ENCODE results near the gene CCDC33.

Gene CCDC33

DNA sequence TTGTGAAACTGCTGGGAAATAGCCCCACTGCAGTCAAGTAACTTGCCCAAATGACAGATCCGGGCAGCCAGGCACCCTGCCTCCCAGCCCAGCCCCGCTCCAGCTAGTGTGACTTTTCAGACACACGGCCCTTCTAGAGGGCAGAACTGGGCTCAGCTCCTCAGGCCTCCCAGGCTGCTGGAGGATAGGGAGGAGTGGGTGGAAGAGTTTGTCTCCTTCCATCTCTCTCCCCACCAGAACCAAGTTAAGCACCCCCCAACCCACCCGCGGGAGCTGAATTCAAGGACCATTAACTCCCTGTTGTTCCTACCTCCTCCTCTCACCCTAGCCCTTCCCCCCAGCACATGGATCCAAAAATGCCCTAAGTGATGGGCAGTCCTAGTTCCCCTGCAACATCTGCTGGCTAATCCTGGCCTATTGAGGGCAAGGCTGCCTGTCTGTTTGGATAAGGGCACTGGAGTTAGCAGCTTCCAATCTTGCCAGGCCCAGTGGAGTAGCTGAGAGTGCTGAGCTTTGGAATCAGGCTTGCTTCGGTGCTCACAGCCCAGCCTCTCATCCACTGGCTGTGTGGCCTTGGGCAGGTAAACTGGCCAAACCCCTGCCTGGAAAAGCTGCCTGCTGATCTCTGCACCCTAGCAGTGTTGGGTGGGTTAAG is 3.1 kb downstream of the CCDC33 start:
- peak overlapping the region; percentile 63 for H3K56ac ChIP-seq (ENCODE audit: low read length)
- WGBS (ENCODE audit: extremely low coverage, insufficient coverage, low lambda C conversion rate), result no CpG with 5 or more reads among the region's 6 CpGs
- no peak overlapping the region for H3K9ac ChIP-seq (ENCODE audit: low read length)
- no peaks in the 10 kb centered on the region for H3K79me2 ChIP-seq (ENCODE audit: control insufficient read depth, insufficient read depth, low read length)
- H2BK120ac ChIP-seq (ENCODE audit: low read depth, low read length), result no peak overlapping the region
- H3K18ac ChIP-seq (ENCODE audit: low read length), result no peak overlapping the region
- H3K4ac ChIP-seq (ENCODE audit: low read depth, low read length), result no peak overlapping the region
- DNase-seq, result no peak
- H3K36me3 ChIP-seq (ENCODE audit: control insufficient read depth, insufficient read depth, low read length), result no peaks in the 10 kb centered on the region
- no peak overlapping the region for H3K4me3 ChIP-seq (ENCODE audit: low read length)
- H3K27ac ChIP-seq (ENCODE audit: low read depth, low read length), result no peak overlapping the region
- no peak overlapping the region for H4K8ac ChIP-seq (ENCODE audit: low read depth, low read length)
- H3K4me1 ChIP-seq (ENCODE audit: control insufficient read depth, low read depth, low read length), result peaks cover 29% of the 10 kb centered on the region
- no peak overlapping the region for H2BK15ac ChIP-seq (replicated peaks; ENCODE audit: low read depth)
- peak overlapping the region; percentile 67 for H2AK5ac ChIP-seq (ENCODE audit: low read length)
- no peak overlapping the region for H3K4me2 ChIP-seq (ENCODE audit: low read length)
- H4K5ac ChIP-seq (ENCODE audit: low read length), result no peak overlapping the region
- no peak overlapping the region for H3K23ac ChIP-seq (ENCODE audit: low read length)
- no peaks in the 10 kb centered on the region for H3K79me1 ChIP-seq (ENCODE audit: low read length)
- no peaks in the 10 kb centered on the region for H3K27me3 ChIP-seq (ENCODE audit: insufficient read depth, low read length, poor library complexity)
- H2BK5ac ChIP-seq (ENCODE audit: low read length), result no peak overlapping the region

DNA sequence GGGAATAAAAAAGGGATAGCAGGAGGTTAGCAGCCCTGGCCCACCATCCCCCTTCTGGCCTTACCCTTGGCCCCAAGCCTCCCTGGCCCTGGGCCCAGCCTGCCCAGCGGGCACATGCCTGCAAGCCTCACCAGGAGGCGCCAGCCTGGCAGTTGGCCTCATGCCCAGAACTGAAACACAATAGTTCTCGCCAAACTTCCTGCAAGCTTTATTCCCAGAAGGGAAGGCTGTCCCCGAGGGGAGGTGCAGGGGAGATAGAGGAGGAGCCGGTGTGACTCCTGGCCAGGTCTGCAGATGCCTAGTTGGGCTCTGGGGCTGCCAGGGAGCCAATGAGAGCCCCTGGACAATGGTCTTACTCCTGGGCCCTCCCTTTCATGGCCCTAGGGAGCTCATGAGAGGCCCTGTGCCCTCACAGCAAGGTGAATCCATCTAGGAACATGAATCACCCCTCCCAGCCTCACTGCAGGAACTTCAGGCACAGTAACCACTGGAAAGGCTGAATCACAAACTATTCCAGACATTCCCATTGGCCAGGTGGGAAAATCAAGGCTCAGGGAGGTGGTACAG is 4.0 kb downstream of the CCDC33 start:
- Histone ChIP-seq H4K8ac (ENCODE audit: low read depth, low read length) (no peak overlapping the region), H2BK5ac (ENCODE audit: low read length) (no peak overlapping the region), H3K27me3 (ENCODE audit: insufficient read depth, low read length, poor library complexity) (no peaks in the 10 kb centered on the region), H2AK5ac (ENCODE audit: low read length) (peak overlapping the region; percentile 67), H2BK15ac (replicated peaks; ENCODE audit: low read depth) (no peak overlapping the region), H3K4me2 (ENCODE audit: low read length) (no peak overlapping the region), H3K56ac (ENCODE audit: low read length) (peak overlapping the region; percentile 1), H2BK120ac (ENCODE audit: low read depth, low read length) (no peak overlapping the region), H3K4ac (ENCODE audit: low read depth, low read length) (no peak overlapping the region), H3K79me2 (ENCODE audit: control insufficient read depth, insufficient read depth, low read length) (no peaks in the 10 kb centered on the region), H3K27ac (ENCODE audit: low read depth, low read length) (no peak overlapping the region), H3K9ac (ENCODE audit: low read length) (peak overlapping the region; percentile 19), H3K4me1 (ENCODE audit: control insufficient read depth, low read depth, low read length) (peaks cover 32% of the 10 kb centered on the region), H3K18ac (ENCODE audit: low read length) (no peak overlapping the region), H3K79me1 (ENCODE audit: low read length) (no peaks in the 10 kb centered on the region), H3K4me3 (ENCODE audit: low read length) (no peak overlapping the region), H4K5ac (ENCODE audit: low read length) (no peak overlapping the region), H3K36me3 (ENCODE audit: control insufficient read depth, insufficient read depth, low read length) (no peaks in the 10 kb centered on the region), H3K23ac (ENCODE audit: low read length) (no peak overlapping the region)
- WGBS (ENCODE audit: extremely low coverage, insufficient coverage, low lambda C conversion rate), result no CpG with 5 or more reads among the region's 5 CpGs
- DNase-seq, result peak; percentile 67

DNA sequence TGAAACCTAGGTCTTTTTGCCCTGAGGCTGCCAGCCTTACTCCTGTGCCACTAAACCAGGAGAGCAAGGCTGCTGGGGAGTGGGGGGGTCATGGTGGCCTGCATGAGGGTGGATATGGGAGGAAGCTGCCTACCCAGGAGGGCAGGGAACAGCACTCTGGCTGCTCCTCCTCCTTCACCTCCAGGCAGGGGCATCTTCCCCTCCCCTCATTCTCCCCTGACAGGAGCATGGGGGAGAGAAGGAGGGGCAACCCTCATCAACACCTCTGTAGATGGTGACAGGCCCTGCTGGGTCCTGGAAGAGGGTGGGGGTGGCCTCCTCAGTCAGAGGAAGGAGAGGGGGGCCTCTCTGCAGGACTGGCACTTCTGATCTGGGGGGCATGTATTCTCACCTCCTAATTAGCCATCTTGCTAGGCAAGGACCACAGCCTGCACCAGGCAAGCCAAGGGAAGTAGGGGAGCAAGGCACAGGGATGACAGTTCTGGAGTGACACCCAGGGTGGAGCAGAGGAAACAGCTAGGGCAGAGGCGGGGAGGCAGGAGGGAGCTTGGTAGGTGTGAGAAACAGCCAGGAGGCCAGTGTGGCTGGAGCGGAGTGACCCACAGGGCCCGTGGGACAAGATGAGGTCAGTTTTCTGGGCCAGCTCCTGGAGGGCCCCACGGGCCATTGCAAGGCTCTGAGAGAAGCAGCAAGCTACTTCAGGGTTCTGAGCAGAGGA is 4.9 kb downstream of the CCDC33 start:
- DNase-seq, result peak; percentile 57
- H3K4ac ChIP-seq (ENCODE audit: low read depth, low read length), result no peak overlapping the region
- WGBS (ENCODE audit: extremely low coverage, insufficient coverage, low lambda C conversion rate), result no CpG with 5 or more reads among the region's 4 CpGs
- H3K79me1 ChIP-seq (ENCODE audit: low read length), result no peaks in the 10 kb centered on the region
- H2BK120ac ChIP-seq (ENCODE audit: low read depth, low read length), result no peak overlapping the region
- H3K4me2 ChIP-seq (ENCODE audit: low read length), result no peak overlapping the region
- no peak overlapping the region for H2BK15ac ChIP-seq (replicated peaks; ENCODE audit: low read depth)
- no peak overlapping the region for H3K18ac ChIP-seq (ENCODE audit: low read length)
- H3K79me2 ChIP-seq (ENCODE audit: control insufficient read depth, insufficient read depth, low read length), result no peaks in the 10 kb centered on the region
- H3K4me3 ChIP-seq (ENCODE audit: low read length), result no peak overlapping the region
- H3K4me1 ChIP-seq (ENCODE audit: control insufficient read depth, low read depth, low read length), result peaks cover 34% of the 10 kb centered on the region
- H4K8ac ChIP-seq (ENCODE audit: low read depth, low read length), result no peak overlapping the region
- H3K27me3 ChIP-seq (ENCODE audit: insufficient read depth, low read length, poor library complexity), result no peaks in the 10 kb centered on the region
- H4K5ac ChIP-seq (ENCODE audit: low read length), result no peak overlapping the region
- H3K27ac ChIP-seq (ENCODE audit: low read depth, low read length), result no peak overlapping the region
- H3K9ac ChIP-seq (ENCODE audit: low read length), result no peak overlapping the region
- H3K36me3 ChIP-seq (ENCODE audit: control insufficient read depth, insufficient read depth, low read length), result no peaks in the 10 kb centered on the region
- no peak overlapping the region for H2AK5ac ChIP-seq (ENCODE audit: low read length)
- H2BK5ac ChIP-seq (ENCODE audit: low read length), result no peak overlapping the region
- H3K23ac ChIP-seq (ENCODE audit: low read length), result no peak overlapping the region
- peak overlapping the region; percentile 12 for H3K56ac ChIP-seq (ENCODE audit: low read length)

DNA sequence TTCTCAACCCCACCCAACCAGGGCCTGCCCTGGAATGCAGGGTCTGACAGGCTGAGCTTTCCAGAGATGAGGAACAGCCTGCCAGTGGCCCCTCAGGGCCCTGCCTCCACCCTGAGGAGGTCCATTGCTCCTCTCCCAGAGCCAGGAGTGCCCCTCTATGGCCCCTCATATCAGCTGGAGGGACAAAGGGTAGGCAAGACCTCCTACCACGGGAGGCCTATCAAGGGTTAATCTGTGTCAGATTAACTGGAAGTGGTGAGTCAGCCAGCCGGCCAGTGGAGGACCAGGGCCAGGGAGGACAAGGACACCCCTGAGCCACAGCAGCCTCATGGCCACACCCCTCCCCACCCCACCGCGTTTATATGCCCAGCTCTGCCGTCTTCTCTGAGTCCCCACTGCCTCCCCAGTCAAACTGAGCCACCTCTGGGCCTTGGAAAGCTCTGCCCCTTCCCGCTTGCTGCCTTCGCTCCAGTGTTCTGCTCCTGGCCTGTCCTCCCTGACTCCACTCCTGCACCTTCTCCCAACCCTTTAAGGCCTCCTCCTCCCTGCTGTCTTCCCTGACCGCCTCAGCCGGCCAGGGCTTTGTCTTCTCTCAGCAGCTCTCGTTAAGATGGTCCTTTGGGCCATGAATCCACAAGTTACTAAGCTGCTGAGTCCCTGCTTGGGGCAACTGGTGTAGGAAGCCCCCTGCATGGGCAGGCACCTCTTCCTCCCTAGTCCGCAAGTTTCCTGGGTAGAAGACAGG is 6.5 kb downstream of the CCDC33 start:
- Histone ChIP-seq H3K4me3 (ENCODE audit: low read length) (no peak overlapping the region), H4K5ac (ENCODE audit: low read length) (no peak overlapping the region), H2AK5ac (ENCODE audit: low read length) (peak overlapping the region; percentile 35), H3K27ac (ENCODE audit: low read depth, low read length) (no peak overlapping the region), H2BK120ac (ENCODE audit: low read depth, low read length) (no peak overlapping the region), H2BK15ac (replicated peaks; ENCODE audit: low read depth) (no peak overlapping the region), H4K8ac (ENCODE audit: low read depth, low read length) (no peak overlapping the region), H3K79me1 (ENCODE audit: low read length) (no peaks in the 10 kb centered on the region), H2BK5ac (ENCODE audit: low read length) (peak overlapping the region; percentile 39), H3K4ac (ENCODE audit: low read depth, low read length) (peak overlapping the region; percentile 5), H3K36me3 (ENCODE audit: control insufficient read depth, insufficient read depth, low read length) (no peaks in the 10 kb centered on the region), H3K18ac (ENCODE audit: low read length) (peak overlapping the region; percentile 42), H3K4me1 (ENCODE audit: control insufficient read depth, low read depth, low read length) (peaks cover 35% of the 10 kb centered on the region), H3K4me2 (ENCODE audit: low read length) (no peak overlapping the region), H3K27me3 (ENCODE audit: insufficient read depth, low read length, poor library complexity) (no peaks in the 10 kb centered on the region), H3K56ac (ENCODE audit: low read length) (peak overlapping the region; percentile 63), H3K23ac (ENCODE audit: low read length) (no peak overlapping the region), H3K9ac (ENCODE audit: low read length) (peak overlapping the region; percentile 4), H3K79me2 (ENCODE audit: control insufficient read depth, insufficient read depth, low read length) (no peaks in the 10 kb centered on the region)
- DNase-seq, result peak; percentile 42
- no CpG with 5 or more reads among the region's 11 CpGs for WGBS (ENCODE audit: extremely low coverage, insufficient coverage, low lambda C conversion rate)

DNA sequence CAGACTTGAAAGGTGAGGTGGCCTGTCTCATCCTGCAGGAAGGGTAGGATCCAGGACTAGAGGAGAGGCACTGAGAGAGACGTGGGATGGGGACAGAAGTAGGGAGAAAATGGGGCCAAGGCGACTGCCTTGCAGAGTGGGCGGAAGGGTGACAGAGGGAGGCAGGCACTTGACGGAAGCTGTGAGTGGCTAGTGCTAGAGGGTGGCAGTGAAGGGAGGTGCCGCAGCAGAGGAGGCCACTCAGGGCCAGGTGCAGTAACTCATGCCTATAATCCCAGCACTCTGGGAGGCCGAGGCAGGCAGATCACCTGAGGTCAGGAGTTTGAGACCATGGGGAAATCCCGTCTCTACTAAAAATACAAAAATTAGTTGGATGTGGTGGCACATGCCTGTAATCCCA is 7.3 kb downstream of the CCDC33 start:
- Histone ChIP-seq H3K18ac (ENCODE audit: low read length) (no peak overlapping the region), H2BK120ac (ENCODE audit: low read depth, low read length) (no peak overlapping the region), H3K27me3 (ENCODE audit: insufficient read depth, low read length, poor library complexity) (no peaks in the 10 kb centered on the region), H3K79me2 (ENCODE audit: control insufficient read depth, insufficient read depth, low read length) (no peaks in the 10 kb centered on the region), H2BK15ac (replicated peaks; ENCODE audit: low read depth) (no peak overlapping the region), H2BK5ac (ENCODE audit: low read length) (no peak overlapping the region), H3K4ac (ENCODE audit: low read depth, low read length) (no peak overlapping the region), H3K4me2 (ENCODE audit: low read length) (no peak overlapping the region), H3K79me1 (ENCODE audit: low read length) (no peaks in the 10 kb centered on the region), H3K36me3 (ENCODE audit: control insufficient read depth, insufficient read depth, low read length) (no peaks in the 10 kb centered on the region), H3K4me1 (ENCODE audit: control insufficient read depth, low read depth, low read length) (peaks cover 35% of the 10 kb centered on the region), H3K27ac (ENCODE audit: low read depth, low read length) (no peak overlapping the region), H3K56ac (ENCODE audit: low read length) (no peak overlapping the region), H3K23ac (ENCODE audit: low read length) (no peak overlapping the region), H4K5ac (ENCODE audit: low read length) (no peak overlapping the region), H3K4me3 (ENCODE audit: low read length) (no peak overlapping the region), H2AK5ac (ENCODE audit: low read length) (peak overlapping the region; percentile 35), H4K8ac (ENCODE audit: low read depth, low read length) (no peak overlapping the region), H3K9ac (ENCODE audit: low read length) (no peak overlapping the region)
- no peak for DNase-seq
- WGBS (ENCODE audit: extremely low coverage, insufficient coverage, low lambda C conversion rate), result no CpG with 5 or more reads among the region's 7 CpGs
